A673 (cell line): ENCODE measurements around the gene HEATR1.

Source experiments
- EZH2 ChIP-seq: fragments of 200-600 bp; sonication (generic); IDR thresholded peaks from 2 replicates; pipeline ENCODE4 v1.6.1; 2017; ENCODE audit warnings: borderline replicate concordance, low read depth, mild to moderate bottlenecking, mixed read lengths, antibody characterized with exemption, low read length; ENCODE audit not compliant: poor library complexity, severe bottlenecking
- TF ChIP-seq, protein P1 (sequence below): fragments of 300-800, 200-600 bp; sonication (generic); conservative IDR thresholded peaks from 2 replicates; pipeline ENCODE4 v1.5.1; 2017; ENCODE audit warnings: low read depth, mild to moderate bottlenecking, antibody characterized with exemption, low read length, moderate library complexity, mixed read lengths

DNA sequence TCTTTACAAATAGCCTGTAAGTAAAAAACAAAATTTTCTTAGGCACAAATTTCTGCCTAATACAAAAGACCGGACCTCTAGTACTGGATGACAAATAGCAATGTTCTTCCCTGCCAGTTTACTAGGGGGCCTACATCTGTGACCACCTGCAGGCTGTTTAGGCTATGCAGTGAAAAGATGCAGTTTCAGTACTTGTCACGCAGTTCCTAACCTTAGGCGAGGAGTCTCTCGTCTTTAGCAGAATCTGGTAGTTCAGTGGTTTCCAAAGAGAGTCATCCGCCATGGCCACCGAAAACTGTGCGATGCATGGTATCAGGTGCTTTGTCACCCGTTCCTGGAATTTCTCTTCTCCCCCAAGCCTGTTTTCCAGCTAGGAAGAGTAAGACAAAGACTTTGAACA lies 50.9 kb downstream of the HEATR1 start:
- TF ChIP-seq, protein P1, sequence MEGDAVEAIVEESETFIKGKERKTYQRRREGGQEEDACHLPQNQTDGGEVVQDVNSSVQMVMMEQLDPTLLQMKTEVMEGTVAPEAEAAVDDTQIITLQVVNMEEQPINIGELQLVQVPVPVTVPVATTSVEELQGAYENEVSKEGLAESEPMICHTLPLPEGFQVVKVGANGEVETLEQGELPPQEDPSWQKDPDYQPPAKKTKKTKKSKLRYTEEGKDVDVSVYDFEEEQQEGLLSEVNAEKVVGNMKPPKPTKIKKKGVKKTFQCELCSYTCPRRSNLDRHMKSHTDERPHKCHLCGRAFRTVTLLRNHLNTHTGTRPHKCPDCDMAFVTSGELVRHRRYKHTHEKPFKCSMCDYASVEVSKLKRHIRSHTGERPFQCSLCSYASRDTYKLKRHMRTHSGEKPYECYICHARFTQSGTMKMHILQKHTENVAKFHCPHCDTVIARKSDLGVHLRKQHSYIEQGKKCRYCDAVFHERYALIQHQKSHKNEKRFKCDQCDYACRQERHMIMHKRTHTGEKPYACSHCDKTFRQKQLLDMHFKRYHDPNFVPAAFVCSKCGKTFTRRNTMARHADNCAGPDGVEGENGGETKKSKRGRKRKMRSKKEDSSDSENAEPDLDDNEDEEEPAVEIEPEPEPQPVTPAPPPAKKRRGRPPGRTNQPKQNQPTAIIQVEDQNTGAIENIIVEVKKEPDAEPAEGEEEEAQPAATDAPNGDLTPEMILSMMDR = no peak
- TF ChIP-seq EZH2 = no peak
